Measurements from ENCODE around the gene EFEMP2. TPM values are rescaled to one million over a fixed set of nuclear protein-coding genes. Genes with fewer than 3 reads are reported as not detected.

EFEMP2 gene
- total and polyA plus RNA-seq, 2 donors (not counting 1 experiment from before 2014, with no cell fraction given) = 9.5 to 14.7 TPM

DNA sequence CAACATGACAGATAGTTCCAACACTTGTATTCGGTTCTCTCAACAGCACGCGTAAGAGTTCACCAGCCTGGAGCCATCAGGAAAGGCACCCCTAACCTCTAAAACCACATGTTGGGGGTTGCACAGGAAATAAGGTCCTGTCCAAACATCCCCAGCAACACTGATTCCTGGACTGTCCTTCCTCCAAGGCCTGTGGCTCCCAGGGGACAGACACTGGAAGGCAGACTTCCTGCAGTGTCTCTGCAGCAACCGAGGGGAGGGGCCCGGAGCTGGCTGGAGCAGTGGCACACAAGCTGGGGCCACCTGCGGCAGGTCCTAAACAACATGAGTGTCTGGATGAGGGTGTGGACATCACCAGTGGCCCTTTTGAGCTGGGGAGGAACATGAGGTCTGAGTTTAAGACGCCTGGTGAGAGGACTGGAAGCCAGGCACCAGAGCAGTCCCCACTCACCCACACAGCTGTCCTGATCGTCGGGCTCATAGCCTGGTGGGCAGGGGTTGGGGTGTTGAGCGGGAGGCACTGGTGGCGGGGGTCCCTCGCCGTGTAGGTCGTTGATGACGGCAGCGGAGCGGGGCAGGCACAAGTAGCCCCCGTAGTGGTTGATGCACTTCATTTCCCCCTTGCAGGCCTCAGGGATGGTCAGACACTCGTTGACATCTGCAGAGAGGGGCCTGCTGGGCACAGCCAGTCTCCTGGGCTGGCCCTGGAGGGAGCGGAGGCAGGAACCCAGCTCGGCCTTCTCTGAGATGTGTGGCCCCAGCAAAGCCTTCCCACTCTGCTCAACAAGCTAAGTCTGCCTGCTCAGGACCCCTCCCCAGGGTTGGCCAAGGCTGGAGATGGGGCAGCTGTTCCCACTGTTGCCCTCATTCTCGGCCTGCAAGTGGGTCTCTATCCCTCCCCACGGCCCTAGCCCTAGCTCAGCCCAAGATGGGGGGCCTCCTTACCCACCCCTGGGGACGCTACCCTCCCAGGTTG lies 1.6 kb downstream of the EFEMP2 start:
- Histone ChIP-seq H3K9ac (ENCODE audit: low read length) (no peak overlapping the region), H4K20me1 (ENCODE audit: control insufficient read depth, insufficient read depth, low read length, poor library complexity, severe bottlenecking) (no peaks in the 10 kb centered on the region), H3K4me1 (ENCODE audit: control insufficient read depth in 2 of 2, insufficient read depth in 2 of 2, low read length in 2 of 2) (peaks cover 10 to 29% of the 10 kb centered on the region in 2 donors), H3K9me3 (ENCODE audit: control extremely low read depth in 1 of 3, control insufficient read depth in 2 of 3, insufficient read depth in 1 of 3, low read length in 2 of 3) (no peaks in the 10 kb centered on the region), H3K36me3 (replicated peaks in 1 of 2; ENCODE audit: control extremely low read depth in 1 of 2, control insufficient read depth in 1 of 2, extremely low read depth in 1 of 2, insufficient read depth in 2 of 2, low read length in 1 of 2) (peaks cover 0 to 4% of the 10 kb centered on the region in 2 experiments), H3K27ac (ENCODE audit: low read length in 2 of 2) (no peak overlapping the region), H3K4me2 (replicated peaks; ENCODE audit: low read depth, low read length, poor library complexity, severe bottlenecking) (no peak overlapping the region), H3K27me3 (replicated peaks in 1 of 4; ENCODE audit: control extremely low read depth in 1 of 4, control insufficient read depth in 3 of 4, insufficient read depth in 4 of 4, low read length in 3 of 4) (no peaks in the 10 kb centered on the region), H3K4me3 (ENCODE audit: control extremely low read depth in 1 of 5, extremely low read depth in 1 of 5, insufficient read depth in 1 of 5, low read depth in 2 of 5, low read length in 4 of 5) (no peak overlapping the region), H3K79me2 (ENCODE audit: control insufficient read depth, insufficient read depth, low read length) (no peaks in the 10 kb centered on the region), H2AFZ (ENCODE audit: insufficient read depth, low read depth, low read length, poor library complexity, severe bottlenecking) (no peak overlapping the region)
- no peak for ATAC-seq (ENCODE audit: low read depth)
- DNase-seq = no peak
- Mint-ChIP-seq H3K4me1 (peaks cover 29% of the 10 kb centered on the region), H3K27me3 (peaks cover 5% of the 10 kb centered on the region), H3K9me3 (ENCODE audit: insufficient read depth) (no peaks in the 10 kb centered on the region), H3K27ac (peak overlapping the region; percentile 11), H3K4me3 (peak overlapping the region; percentile 53)
- no peak for TF ChIP-seq EZH2 (IDR thresholded peaks at IDR 0.05; ENCODE audit: borderline replicate concordance, insufficient read depth, low read depth, low read length, poor library complexity, severe bottlenecking)
- TF ChIP-seq, protein P1, sequence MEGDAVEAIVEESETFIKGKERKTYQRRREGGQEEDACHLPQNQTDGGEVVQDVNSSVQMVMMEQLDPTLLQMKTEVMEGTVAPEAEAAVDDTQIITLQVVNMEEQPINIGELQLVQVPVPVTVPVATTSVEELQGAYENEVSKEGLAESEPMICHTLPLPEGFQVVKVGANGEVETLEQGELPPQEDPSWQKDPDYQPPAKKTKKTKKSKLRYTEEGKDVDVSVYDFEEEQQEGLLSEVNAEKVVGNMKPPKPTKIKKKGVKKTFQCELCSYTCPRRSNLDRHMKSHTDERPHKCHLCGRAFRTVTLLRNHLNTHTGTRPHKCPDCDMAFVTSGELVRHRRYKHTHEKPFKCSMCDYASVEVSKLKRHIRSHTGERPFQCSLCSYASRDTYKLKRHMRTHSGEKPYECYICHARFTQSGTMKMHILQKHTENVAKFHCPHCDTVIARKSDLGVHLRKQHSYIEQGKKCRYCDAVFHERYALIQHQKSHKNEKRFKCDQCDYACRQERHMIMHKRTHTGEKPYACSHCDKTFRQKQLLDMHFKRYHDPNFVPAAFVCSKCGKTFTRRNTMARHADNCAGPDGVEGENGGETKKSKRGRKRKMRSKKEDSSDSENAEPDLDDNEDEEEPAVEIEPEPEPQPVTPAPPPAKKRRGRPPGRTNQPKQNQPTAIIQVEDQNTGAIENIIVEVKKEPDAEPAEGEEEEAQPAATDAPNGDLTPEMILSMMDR (IDR thresholded peaks at IDR 0.05) = no peak
- POLR2A ChIA-PET = interaction anchor here (0.8 to 3.6 kb wide), 4 partner anchors 10 to 231 kb away, joined by 3 to 24 read pairs (median 12); partner anchors contain the start of genes FIBP and MUS81
- intact Hi-C loops (cut with micrococcal nuclease) = loop anchor here (5.0 kb wide), 1 partner anchor 181 kb away; the partner anchor contains the start of gene SF3B2
- CTCF ChIA-PET = interaction anchor here (0.5 to 7.0 kb wide), 4 partner anchors 11 to 157 kb away, joined by 3 to 71 read pairs (median 34); partner anchors contain the start of genes CCDC85B, CFL1, FIBP and MUS81
- WGBS (ENCODE audit: insufficient coverage) = 55% methylated on average over 16 of the region's 24 CpGs

Data from B cell (primary cell).